GM19372 (cell line): ENCODE results near the gene CSGALNACT2.
"Not testable (repeated sequence)": the region's sequence is repeated elsewhere in the genome, so short reads cannot be mapped to it uniquely, and the experiment has no call there.

Source experiments
- ATAC-seq: cut with Tn5 transposase; IDR thresholded peaks from one replicate; pipeline ENCODE4 v1.9.1; 2021; ENCODE audit warnings: mild to moderate bottlenecking, low read depth, moderate library complexity; ENCODE audit not compliant: unreplicated experiment

Gene CSGALNACT2

DNA sequence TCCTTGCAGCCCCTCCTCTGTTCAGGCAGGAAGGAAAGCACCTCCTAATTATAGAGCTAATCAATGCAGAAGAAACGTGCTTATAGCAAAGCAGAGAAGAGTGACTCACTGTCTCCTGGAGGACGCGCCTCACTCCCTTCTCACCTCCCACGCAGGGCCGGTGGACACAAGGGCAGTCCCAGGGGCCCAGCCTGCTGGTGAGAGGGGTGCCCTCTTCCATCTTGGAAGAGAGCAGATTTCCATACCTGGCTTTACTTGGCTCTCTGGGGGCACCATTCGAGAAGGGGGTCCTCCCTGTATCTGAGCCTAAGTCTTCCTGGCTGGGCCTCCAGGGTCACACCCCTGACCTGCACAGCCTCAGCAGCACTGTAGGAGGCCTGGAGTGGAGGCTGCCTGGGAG, 72.8 kb downstream of the CSGALNACT2 start:
- ATAC-seq, result no peak

DNA sequence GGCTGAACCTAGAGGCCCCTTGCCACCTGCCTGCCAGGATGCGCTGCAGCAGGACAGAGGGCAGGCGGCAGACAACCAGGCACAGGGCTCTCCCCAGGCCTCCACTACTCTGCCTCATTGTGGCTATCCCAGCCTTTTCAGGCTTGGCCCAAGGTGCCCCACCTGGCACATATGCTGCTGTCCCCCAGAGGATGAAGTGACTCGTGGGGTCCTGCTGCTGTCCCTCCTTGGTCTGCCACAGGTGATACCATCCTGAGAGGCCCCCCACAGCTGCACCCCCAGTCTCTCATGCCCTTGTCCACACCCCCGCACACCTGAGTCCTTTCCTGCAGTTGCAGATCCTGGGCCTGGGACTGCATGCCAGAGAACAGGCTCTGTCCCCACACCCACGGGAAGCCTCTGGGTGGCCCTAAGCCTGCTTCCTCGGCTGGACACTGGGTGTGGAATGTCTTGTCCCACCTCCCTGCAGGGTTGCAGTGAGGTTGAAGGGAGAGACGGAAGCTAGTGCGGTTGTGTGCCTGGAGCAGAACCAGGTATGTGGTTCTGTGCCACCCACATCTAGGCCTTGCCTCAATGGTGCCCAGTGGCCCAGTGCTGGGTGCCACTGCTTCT, 73.3 kb downstream of the CSGALNACT2 start:
- ATAC-seq, result no peak

DNA sequence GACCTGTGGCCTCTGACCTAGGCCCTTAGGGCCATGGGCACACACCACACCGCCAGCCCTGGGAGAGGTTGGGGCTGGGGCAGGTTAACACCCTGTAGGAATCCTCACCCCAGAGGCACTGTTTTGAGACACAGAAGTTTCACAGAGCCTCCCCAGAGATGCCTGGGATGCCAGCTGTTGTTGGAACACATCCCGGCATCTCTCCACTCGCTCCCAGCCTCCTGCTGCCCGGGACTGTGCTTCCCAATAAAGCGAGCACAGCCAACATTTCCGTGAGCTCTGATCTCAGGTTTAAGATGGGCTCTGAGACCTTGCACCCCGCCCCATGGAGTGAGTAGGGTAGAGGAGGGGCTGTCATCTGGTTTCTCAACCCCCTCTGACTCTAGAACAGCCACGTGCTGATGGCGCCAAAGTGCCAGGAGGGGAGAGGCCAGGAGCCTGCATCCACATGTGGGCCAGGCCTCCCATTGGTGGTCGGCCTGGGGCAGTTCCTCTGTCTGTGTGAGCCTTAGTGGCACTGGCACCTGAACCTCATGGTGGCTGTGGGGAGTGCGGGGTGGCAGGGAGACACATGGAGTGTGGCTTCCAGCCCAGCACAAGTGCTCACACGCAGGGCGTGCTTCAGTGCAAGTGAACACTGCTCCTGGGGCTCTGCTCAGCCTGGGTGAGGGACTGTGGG, 73.9 kb downstream of the CSGALNACT2 start:
- ATAC-seq, result no peak

DNA sequence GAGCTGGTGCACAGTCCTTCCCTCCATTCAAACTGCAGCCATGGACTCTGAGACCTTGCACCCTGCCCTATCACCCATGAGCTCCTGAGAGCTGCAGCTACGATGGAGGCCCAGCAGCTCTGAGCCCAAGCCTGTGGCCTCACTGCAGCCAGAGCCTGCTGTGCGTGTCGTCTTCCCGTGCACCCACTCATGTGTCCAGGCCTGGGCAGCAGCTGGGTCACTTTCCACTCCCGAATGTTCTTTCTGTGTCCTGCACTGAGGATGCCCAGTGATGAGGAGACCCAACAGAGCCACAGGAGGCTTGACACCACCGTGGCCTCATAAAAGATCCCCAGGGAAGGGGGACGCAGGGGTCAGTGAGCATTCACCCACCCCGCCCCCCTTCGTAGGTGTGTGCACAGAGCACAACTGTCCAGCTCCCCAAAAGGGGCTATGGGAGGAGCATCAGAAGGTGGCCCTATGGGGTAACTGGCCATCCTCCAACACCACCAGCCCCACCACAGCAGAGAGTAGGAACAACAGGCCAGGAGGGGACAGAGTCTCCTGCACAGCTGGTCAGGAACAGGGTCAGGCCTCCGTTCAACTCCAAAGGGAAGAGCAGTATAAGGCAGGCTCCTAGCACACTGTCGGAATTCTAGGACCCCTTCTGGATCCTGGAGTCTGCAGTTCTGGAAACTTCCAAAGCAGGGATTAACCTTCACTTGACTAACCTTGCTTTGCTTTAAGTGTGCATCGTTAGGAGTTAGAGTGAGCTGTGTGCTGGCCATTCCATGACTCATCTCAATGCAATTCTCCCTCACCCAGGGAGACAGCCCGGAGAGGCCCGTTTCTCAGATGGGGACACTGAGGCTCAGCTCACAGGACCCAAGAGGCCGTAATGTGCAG, 76.1 kb downstream of the CSGALNACT2 start:
- ATAC-seq, result no peak

DNA sequence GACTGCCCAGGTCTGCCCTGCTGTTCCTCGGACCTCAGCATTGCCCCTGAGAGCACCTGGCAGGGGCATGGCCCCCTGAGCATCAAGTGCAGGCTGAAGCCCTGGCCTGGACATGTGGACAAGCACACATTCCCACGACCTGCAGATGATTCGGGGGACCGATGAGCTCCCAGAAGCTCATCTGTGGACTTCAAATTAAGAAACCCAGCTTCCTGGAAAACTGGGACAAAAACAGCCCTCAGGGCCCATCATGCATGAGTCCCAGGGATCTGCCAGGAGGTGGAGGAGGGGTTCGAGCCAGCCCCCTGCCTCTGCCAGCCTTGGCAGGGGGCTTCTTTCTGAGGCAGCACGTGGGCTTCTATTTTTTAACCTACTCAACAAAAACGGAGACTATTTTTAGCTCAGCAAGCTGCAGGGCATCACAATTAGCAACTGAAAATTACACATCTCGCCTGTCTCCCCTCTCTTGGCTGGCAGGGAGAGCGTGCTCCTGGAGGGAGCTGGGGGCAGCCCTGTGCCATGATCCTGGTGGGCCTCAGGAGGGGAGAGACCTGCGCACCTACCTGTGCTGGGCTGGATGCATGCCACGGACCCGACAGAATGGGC, 76.8 kb downstream of the CSGALNACT2 start:
- ATAC-seq, result no peak

DNA sequence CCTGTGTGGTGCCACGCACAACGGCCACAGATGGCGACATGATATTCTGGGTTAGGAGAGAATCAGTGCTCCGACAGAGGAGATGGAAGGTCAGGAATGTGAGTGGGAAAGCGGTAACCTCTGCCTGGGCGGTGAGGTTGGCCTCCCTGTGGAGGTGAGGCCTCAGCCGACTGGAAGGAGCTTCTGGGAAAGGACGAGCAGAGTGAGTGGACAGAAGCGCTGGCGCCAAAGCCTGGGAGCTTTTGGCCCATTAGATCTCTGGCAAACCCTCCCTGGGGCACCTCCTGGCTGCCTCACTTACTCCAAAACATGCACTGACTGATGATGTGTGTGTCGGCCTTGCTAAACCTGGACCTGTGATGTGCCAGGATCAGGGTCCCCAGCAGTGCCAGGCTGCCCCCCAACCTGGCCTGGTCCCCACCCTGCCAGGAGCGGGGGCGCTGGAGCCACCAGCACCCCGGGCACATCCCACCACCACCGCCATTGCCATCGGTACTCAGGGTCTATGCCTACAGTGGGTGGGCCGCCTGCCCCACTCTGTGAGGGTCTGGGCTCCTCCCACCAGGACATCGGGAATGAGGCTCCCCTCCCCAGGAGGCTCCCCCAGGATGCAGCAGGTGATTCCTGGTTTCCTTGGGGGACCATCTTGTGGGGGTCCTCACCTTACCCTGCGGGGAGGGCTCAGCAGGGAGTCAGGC, 77.7 kb downstream of the CSGALNACT2 start:
- ATAC-seq, result no peak

DNA sequence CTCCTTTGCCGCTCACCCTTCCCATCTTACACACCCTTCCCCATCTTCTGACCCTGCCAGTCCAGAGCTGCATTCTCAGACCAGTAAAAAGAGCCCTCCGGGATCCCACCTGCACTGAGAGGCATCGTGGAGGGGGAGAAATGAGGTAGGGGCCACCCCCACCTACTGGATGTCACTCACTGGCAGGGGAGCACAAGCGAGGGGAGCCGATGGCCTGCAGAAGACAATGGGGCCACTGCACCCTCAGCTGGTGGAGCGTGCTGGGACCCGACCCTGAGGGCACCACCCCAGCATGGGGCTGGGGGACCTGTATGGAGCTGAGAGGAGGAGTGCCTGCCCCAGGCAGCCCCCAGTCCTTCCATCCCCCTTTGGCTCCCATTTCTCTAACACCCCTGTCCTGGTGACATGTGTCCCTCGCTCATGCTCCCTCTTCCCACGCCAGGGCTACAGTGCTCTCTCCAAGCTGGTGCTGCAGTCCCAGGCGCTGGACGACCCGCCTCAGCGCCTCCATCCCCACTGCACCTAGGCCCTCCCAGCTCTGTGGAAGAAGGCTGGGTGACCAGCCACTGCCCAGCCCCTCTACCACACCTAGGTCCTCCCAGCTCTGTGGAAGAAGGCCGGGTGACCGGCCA, 78.8 kb downstream of the CSGALNACT2 start:
- no peak for ATAC-seq

DNA sequence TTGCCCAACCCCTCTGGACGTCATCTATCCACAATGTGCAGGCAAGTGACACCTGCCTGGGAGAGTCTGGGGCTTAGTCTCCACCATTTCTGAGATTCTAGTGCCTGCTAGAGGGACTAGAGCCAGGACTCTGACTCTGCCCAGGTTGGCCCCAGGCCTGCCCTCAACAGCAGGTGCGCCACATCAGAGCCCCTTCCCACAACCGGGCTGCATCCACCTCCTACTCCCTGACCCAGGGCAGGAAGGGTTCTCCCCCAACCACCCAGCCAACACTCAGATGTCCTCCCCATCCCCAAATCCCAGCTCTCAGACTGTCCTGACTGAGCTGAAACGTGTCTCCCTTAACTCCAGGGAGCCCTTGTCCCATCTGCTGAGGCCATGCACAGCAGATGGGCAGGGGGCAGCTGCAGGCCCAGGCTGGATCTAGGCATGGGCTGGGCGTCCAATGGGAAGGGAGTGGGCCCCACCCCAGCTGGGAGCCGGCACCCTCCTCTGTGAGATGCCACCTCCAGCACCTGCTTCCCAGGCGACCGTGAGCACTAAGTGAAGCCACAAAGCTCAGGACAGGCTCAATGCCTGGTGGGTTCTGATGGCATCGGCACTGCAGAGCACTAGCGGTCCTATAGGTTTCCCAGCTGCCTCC, 79.4 kb downstream of the CSGALNACT2 start:
- no peak for ATAC-seq

DNA sequence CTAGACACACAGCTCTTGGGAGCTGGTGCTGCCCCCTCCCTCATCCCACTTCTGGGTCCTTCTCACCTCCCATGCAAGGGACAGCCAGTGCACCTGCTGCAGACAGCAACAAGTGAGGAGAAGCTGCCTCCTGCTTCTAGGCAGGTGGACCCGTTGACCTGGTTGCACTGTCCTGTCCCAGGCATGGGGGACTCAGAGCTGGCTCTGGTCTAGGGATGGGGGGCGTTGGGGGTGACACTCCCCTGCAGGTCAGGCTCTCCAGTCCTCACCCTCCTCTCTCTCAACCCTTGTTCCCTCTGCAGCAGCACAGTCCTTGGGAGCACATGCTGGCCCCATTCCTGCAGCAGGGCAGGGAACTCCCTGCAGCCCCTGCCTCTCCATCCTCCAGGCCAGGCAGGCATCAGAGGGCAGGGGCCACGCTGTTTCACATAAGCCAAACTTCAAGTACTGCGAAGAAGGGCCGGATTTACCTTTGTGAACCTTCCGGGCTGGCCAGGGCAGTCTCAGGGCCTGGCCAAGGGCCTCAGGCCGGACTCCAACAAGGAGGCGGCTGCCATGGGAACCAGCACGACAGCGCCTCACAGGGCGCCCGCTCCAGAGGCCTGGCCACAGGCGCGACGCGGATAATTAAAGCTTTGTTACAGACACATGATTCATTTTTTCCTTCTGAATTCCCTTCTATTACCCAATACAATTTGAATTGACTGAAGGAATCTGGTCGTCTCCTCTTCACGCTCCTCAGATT, 80.1 kb downstream of the CSGALNACT2 start:
- ATAC-seq, result no peak

DNA sequence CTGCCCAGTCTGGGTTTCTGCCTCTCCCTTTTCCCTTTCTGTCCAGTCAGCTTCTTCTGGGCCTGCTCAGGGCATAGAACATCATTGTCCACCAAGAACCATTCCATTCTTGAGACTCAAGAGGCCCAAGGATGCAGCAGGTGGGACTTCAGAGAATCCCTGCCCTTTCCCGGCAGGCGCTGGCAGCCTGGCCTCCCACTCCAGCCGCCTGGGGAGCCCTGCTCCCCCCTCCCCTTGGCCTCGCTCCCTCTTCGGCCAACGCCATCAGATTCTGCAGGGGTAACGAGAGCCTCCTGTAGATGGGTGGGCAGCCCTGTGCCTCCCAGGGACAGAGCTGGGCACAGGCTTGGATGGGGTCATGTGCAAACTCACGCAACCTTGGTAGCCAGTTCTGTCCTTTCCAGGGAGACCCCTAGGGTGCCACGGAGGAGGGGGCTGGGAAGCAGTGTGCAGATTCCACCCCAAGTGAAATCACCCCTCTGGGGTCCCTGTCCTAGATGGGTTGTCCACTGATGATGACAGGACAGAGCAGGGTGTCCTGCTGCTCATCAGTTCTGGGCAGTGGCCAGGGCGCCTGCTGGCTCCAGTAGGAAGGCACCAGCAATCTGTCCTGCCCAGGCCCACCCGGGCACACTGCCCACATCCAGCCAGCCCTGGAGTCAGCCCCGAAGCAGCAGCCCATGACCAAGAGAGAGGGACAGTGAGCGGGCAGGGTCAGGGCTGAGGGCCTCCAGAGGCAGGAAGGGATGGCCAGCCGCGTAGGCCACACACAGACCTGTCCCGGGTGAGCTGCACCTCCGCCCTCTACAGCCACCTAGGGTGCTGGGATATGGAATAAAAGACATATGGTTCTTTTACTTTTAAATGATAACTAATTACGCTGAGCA, 80.9 kb downstream of the CSGALNACT2 start:
- ATAC-seq, result no peak

DNA sequence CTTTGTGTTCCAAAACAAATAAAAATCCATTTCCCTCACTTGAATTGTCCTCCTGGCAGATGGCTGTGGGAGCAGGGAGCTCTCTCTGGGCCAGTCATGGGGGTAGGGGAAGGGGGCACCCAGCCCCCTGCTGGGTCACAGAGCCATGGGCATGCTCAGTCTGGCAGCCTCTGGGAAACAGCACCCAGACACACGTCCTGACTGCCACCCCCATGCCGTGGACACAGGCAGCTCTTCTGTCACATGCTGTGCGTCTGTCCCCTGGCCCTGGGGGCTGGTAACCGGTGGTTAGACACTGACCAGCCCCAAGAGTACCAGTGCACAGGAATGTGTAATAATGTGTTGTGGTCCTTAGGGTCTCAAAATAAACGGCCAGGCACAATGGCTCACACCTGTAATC, 81.6 kb downstream of the CSGALNACT2 start:
- ATAC-seq, result no peak

DNA sequence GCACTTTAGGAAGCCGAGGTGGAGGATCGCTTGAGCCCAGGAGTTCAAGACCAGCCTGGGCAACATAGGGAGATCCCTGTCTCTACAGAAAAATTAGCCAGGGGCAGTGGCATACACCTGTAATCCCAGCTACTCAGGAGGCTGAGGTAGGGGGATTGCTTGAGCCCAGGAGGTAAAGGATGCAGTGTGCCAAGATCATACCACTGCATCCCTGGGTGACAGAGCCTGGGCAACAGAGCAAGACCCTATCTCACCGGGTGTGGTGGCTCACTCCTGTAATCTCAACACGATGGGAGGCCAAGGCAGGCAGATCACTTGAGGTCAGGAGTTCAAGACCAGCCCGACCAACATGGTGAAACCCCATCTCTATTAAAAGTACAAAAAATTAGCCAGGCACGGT, 82.0 kb downstream of the CSGALNACT2 start:
- ATAC-seq, result not testable (repeated sequence)

DNA sequence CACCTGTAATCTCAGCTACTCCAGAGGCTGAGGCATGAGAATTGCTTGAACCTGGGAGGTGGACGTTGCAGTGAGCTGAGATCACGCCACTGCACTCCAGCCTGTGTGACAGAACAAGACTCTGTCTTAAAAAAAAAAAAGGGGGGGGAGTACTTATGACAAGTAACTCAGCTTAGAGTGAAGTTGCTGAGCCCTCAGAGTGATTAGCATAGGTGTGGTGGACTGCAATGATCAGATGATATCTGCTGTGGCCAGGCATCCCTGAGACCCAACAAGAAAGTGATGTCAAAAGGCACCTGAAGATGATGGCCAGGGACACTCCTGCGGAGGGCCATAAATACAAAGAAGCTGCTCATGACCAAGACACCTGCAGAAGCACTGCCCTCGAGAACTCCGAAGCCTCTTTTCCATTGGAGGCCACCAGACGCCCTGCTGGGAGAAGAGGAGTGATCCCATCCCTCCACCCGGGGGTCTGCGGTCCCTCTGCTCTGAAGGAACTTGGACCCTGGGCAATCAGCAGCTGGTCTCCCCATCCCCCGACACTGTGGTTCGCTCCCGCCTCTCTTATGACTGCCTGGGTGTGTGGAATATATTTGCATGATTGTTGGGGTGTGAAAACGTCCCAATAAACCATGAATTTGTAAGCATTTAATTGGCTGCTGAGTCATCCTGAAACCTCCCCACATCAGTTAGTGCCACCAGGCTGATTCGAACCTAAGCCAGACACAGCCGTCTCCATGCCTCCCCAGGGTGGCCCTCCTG, 82.6 kb downstream of the CSGALNACT2 start:
- no peak for ATAC-seq

DNA sequence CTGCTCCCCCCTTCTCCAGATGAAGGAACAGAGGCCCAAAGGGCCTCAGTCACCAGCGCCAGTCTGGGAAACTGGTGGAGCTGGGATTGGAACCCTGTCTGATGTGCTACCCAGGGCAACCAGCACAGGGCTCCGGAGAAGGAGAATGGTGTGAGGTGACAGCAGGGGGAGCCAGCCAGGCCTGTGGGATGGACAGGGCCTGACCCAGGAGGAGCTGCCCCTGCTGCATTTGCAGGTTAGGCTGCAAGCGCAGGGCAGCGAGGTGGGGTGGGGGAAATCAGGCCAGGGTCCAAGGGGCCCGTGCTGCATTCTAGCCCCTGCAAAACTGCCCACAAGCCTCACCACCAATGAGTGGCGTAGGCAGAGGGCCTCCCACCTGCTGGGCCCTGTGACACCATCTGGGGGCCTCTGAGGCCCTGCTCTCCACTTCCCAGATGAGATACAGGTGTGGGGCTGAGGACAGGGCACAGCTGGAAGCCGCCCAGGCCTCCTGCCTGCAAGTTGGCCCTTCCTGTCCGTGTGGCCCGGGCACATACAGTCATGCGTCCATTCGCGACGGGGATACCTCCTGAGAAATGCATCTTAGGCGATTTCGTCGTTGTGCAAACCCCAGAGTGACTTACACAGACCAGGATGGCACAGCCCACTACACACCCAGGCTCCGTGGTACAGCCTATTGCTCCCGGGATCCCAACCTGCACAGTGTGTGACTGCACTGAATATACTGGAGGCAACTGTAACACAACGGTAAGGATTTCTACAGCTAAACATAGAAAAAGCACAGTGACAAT, 83.4 kb downstream of the CSGALNACT2 start:
- ATAC-seq, result no peak

DNA sequence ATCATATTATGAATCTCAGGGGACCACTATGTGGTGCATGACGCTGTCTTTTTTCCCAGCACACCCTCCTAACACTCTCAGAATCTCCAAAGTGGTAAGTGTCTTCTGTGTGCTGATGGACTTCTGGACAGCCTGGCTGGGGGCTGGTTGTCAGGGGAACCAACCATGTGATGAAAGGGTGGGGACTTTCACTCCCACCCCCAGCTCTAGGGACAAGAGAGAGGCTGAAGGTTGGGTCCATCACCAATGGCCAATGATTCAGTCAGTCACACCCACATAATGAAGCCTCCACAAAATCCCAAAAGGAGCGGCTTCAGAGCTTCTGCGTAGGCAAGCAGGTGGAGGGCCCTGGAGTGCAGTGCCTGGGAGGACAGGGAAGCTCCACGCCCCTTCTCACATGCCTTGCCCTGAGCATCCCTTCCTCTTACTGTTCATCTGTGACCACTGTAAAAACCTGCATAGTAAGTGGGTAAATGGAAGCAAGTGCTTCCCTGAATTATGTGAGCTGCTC, 84.0 kb downstream of the CSGALNACT2 start:
- ATAC-seq, result no peak

DNA sequence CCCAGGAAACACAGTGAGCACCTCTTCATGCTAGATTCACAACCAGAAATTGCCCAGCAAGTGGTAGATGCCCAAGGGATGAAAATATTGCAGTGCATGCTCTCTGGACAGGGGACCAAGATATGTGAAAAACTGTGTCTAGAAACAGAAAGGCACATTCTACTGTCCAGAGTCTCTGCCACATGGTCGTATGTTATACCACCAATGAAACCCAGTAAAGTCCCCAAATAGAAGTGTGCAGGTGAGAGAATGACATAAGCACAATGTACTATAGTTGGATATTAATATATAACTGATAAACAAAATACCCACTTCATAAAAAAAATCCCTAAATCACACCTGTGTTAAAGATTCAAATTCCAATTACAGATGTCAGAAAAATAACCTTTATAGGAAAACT, 84.8 kb downstream of the CSGALNACT2 start:
- ATAC-seq, result no peak
